ENCODE data around the gene EPHB3.

- no peak for TF ChIP-seq CTCF (IDR thresholded peaks at IDR 0.05; ENCODE audit: insufficient read depth, low read depth, low read length)
- TF ChIP-seq EZH2 (IDR thresholded peaks at IDR 0.05; ENCODE audit: insufficient read depth, low read length) = no peak
These were observed 53.8 kb downstream of the EPHB3 start for GRCh38 chr3:184615396-184615795.
